Lower leg skin (tissue), 4 donors: Measurements from ENCODE around the gene ANKHD1. TPM values are rescaled to one million over a fixed set of nuclear protein-coding genes. Genes with fewer than 3 reads are reported as not detected.
"Not testable (repeated sequence)": the region's sequence is repeated elsewhere in the genome, so short reads cannot be mapped to it uniquely, and the experiment has no call there.

ENCODE experiments used
- DNase-seq, 2 donors: peaks; one replicate each; pipeline ENCODE4 v3.0.0-alpha.2; 2019; ENCODE audit warnings: low spot score in 2 of 2
- H3K4me3 ChIP-seq: fragments of 200-600 bp; sonication (generic); 2 replicates; pipeline ENCODE4 v1.5.1; 2017; ENCODE audit warnings: mild to moderate bottlenecking, low read depth; ENCODE audit not compliant: poor library complexity, severe bottlenecking
- CTCF ChIP-seq, 3 donors: fragments of 450-650 bp; IDR thresholded peaks; one replicate each; pipeline ENCODE4 v1.5.1; 2016; ENCODE audit warnings: antibody characterized with exemption in 3 of 3, mild to moderate bottlenecking in 3 of 3, moderate library complexity in 2 of 3
- POLR2A ChIP-seq, 2 donors: fragments of 450-650 bp; IDR thresholded peaks; one replicate each; pipeline ENCODE4 v1.6.1; 2016 to 2017; ENCODE audit warnings: antibody characterized with exemption in 2 of 2, mild to moderate bottlenecking in 1 of 2, moderate library complexity in 1 of 2
- WGBS, 2 donors: methylation state at CpG; one replicate each; pipeline ENCODE4 v1.1.5; 2018; 5-methylcytosine and 5-hydroxymethylcytosine counted together
- intact Hi-C: fragments of 100-400 bp; cut with DNase I; formaldehyde crosslinking; loops from one replicate; pipeline ENCODE4 v1.15.0; 2023; ENCODE audit warnings: low total_unique reads
- total RNA-seq, 4 donors: library from RNA; depleted of rRNA; stranded (reverse); fragments of >200 nt; gene quantifications; one replicate each; pipeline ENCODE4 v1.1.0, GENCODE V29; 2016

ANKHD1 gene
- total RNA-seq, 4 donors from 2014 or later = 73.6 to 165 (median 101) TPM

- H3K4me3 ChIP-seq = no peak overlapping the region
- TF ChIP-seq POLR2A (IDR thresholded peaks at IDR 0.05) (no peak), CTCF (IDR thresholded peaks at IDR 0.05) (no peak)
- intact Hi-C loops = no loop called here
- 82 to 90% methylated on average over 2 of the region's 2 CpGs for WGBS, 2 donors
- no peak for DNase-seq
Measured at GRCh38 chr5:140481758-140482157, 80.1 kb downstream of the ANKHD1 start.

- intact Hi-C loops = no loop called here
- 91 to 93% methylated on average over 1 of the region's 1 CpG for WGBS, 2 donors
- no peak overlapping the region for H3K4me3 ChIP-seq
- DNase-seq = no peak
- TF ChIP-seq CTCF (IDR thresholded peaks at IDR 0.05) (no peak), POLR2A (IDR thresholded peaks at IDR 0.05) (no peak)
Measured at GRCh38 chr5:140483055-140483454, 81.4 kb downstream of the ANKHD1 start.

GRCh38 chr5:140488141-140488540 lies 86.5 kb downstream of the ANKHD1 start:
- WGBS, 2 donors = 90 to 91% methylated on average over 4 of the region's 4 CpGs
- H3K4me3 ChIP-seq, intact Hi-C loops, DNase-seq: not testable (repeated sequence)

- TF ChIP-seq POLR2A (IDR thresholded peaks at IDR 0.05) = no peak
- TF ChIP-seq CTCF (IDR thresholded peaks at IDR 0.05) = no peak
- intact Hi-C loops = no loop called here
- H3K4me3 ChIP-seq = no peak overlapping the region
- 94 to 98% methylated on average over 6 of the region's 6 CpGs for WGBS, 2 donors
- no peak for DNase-seq
Measured at GRCh38 chr5:140488914-140489313, 87.3 kb downstream of the ANKHD1 start.

- H3K4me3 ChIP-seq = no peak overlapping the region
- no peak for DNase-seq
- intact Hi-C loops = no loop called here
- TF ChIP-seq POLR2A (IDR thresholded peaks at IDR 0.05) (no peak), CTCF (IDR thresholded peaks at IDR 0.05) (no peak)
Measured at GRCh38 chr5:140497897-140498296, 96.3 kb downstream of the ANKHD1 start.

GRCh38 chr5:140498591-140498990 lies 97.0 kb downstream of the ANKHD1 start:
- intact Hi-C loops = no loop called here
- DNase-seq = no peak
- TF ChIP-seq CTCF (IDR thresholded peaks at IDR 0.05) (no peak), POLR2A (IDR thresholded peaks at IDR 0.05) (no peak)
- H3K4me3 ChIP-seq = no peak overlapping the region
- WGBS, 2 donors = 84 to 85% methylated on average over 1 of the region's 1 CpG
